ENCODE results near the gene ENOX1. TPM values are rescaled to one million over a fixed set of nuclear protein-coding genes. Genes with fewer than 3 reads are reported as not detected.

Gene ENOX1
- total RNA-seq, 1 donor from 2014 or later = 0.60 TPM

- no peaks in the 10 kb centered on the region for H3K36me3 ChIP-seq
- H3K27me3 ChIP-seq (ENCODE audit: low read depth) = no peaks in the 10 kb centered on the region
- TF ChIP-seq, protein P1, sequence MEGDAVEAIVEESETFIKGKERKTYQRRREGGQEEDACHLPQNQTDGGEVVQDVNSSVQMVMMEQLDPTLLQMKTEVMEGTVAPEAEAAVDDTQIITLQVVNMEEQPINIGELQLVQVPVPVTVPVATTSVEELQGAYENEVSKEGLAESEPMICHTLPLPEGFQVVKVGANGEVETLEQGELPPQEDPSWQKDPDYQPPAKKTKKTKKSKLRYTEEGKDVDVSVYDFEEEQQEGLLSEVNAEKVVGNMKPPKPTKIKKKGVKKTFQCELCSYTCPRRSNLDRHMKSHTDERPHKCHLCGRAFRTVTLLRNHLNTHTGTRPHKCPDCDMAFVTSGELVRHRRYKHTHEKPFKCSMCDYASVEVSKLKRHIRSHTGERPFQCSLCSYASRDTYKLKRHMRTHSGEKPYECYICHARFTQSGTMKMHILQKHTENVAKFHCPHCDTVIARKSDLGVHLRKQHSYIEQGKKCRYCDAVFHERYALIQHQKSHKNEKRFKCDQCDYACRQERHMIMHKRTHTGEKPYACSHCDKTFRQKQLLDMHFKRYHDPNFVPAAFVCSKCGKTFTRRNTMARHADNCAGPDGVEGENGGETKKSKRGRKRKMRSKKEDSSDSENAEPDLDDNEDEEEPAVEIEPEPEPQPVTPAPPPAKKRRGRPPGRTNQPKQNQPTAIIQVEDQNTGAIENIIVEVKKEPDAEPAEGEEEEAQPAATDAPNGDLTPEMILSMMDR (IDR thresholded peaks at IDR 0.05; ENCODE audit: borderline replicate concordance) = no peak
- peaks cover 4% of the 10 kb centered on the region for H3K4me1 ChIP-seq
- no peaks in the 10 kb centered on the region for H3K9me3 ChIP-seq (replicated peaks)
- DNase-seq = no peak
- H3K27ac ChIP-seq (replicated peaks) = no peak overlapping the region
- H3K4me3 ChIP-seq = no peak overlapping the region
- intact Hi-C loops (cut with micrococcal nuclease) = loop anchor here (10.0 kb wide), 1 partner anchor 712 kb away; no protein-coding TSS in a partner anchor
Measured at GRCh38 chr13:43797159-43797558, 10.4 kb upstream of the ENOX1 start.

DNA sequence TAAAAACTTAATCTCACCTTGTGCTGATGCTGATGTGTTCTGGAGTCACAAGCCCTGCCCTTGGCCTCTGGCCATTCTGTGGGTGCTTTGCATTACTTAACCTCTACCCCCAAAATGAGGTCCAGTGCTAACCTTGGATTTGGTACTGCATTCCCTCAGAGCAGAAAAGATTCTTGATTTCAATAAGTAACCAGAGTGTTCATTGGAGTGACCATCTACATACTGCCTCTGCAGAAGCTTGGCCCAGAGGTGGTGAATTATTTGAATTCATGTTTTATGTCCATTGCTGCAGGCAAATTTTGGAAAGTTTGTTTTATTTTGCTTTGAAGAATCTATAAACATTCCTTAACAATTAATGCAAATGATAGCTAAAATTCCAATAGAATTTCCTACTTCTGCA lies 7.6 kb upstream of the ENOX1 start:
- H3K36me3 ChIP-seq = no peaks in the 10 kb centered on the region
- H3K4me3 ChIP-seq = no peak overlapping the region
- H3K27ac ChIP-seq (replicated peaks) = no peak overlapping the region
- no peaks in the 10 kb centered on the region for H3K9me3 ChIP-seq (replicated peaks)
- H3K27me3 ChIP-seq (ENCODE audit: low read depth) = no peaks in the 10 kb centered on the region
- DNase-seq = no peak
- TF ChIP-seq, protein P1 (IDR thresholded peaks at IDR 0.05; ENCODE audit: borderline replicate concordance) = no peak
- no peaks in the 10 kb centered on the region for H3K4me1 ChIP-seq
- intact Hi-C loops (cut with micrococcal nuclease) = loop anchor here (10.0 kb wide), 1 partner anchor 710 kb away; no protein-coding TSS in a partner anchor

DNA sequence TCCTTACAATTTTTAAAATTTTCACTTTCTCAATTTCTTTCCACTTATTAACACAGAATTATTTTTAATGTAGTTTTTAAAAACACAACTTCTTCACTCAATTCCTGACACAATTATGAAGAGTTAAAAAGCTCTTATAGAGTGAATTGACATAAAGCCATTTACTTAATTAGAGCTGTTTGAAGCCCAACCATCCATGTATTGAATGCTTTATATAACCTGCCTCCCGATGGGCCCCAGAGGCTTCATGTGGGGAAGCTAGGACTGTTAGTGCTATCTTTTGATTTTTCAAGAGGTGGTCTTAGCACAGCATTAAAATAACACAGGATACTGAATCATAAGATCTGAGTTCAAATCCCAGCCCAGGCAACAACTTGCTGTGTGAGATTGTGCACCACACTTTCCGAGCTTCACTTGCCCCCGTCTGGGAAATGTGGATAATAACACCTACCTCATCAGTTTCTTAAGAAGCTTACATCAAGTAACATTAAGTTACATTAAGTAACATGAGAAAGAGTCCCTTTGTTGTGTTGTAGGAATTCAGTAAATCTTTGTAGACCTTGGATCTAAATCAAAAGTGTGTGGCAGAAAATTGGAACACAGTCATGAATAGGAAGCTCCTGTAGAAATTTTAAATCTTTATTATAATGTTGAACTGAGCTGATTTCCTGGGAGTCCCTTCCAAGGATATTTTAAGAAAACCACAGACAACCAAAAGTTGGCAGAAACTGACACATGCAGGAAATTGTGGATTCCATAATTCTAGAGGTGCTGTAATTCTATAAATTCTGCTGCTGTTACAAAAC lies 5.5 kb upstream of the ENOX1 start:
- DNase-seq = no peak
- H3K9me3 ChIP-seq (replicated peaks) = no peaks in the 10 kb centered on the region
- no peak overlapping the region for H3K4me3 ChIP-seq
- TF ChIP-seq, protein P1 (IDR thresholded peaks at IDR 0.05; ENCODE audit: borderline replicate concordance) = no peak
- peaks cover 13% of the 10 kb centered on the region for H3K27me3 ChIP-seq (ENCODE audit: low read depth)
- no peaks in the 10 kb centered on the region for H3K36me3 ChIP-seq
- no peak overlapping the region for H3K27ac ChIP-seq (replicated peaks)
- intact Hi-C loops (cut with micrococcal nuclease) = loop anchor here (10.0 kb wide), 1 partner anchor 707 kb away; no protein-coding TSS in a partner anchor
- H3K4me1 ChIP-seq = peaks cover 10% of the 10 kb centered on the region

GRCh38 chr13:43787997-43788396 lies 1.2 kb upstream of the ENOX1 start:
- Histone ChIP-seq H3K9me3 (replicated peaks) (no peaks in the 10 kb centered on the region), H3K4me1 (peaks cover 52% of the 10 kb centered on the region), H3K36me3 (no peaks in the 10 kb centered on the region), H3K27me3 (ENCODE audit: low read depth) (peaks cover 29% of the 10 kb centered on the region), H3K27ac (replicated peaks) (no peak overlapping the region), H3K4me3 (no peak overlapping the region)
- no peak for DNase-seq
- intact Hi-C loops (cut with micrococcal nuclease) = no loop called here
- TF ChIP-seq, protein P1 (IDR thresholded peaks at IDR 0.05; ENCODE audit: borderline replicate concordance) = peak; percentile 45

- Histone ChIP-seq H3K4me3 (peak overlapping the region; percentile 85), H3K36me3 (no peaks in the 10 kb centered on the region), H3K4me1 (peaks cover 56% of the 10 kb centered on the region), H3K27me3 (ENCODE audit: low read depth) (peaks cover 29% of the 10 kb centered on the region), H3K9me3 (replicated peaks) (no peaks in the 10 kb centered on the region), H3K27ac (replicated peaks) (peak overlapping the region; percentile 88)
- TF ChIP-seq, protein P1 (IDR thresholded peaks at IDR 0.05; ENCODE audit: borderline replicate concordance) = no peak
- intact Hi-C loops (cut with micrococcal nuclease) = no loop called here
- DNase-seq = no peak
Measured at GRCh38 chr13:43787518-43787891, 733 bp upstream of the ENOX1 start.
